Activated T-cell treated with anti-CD3 and anti-CD28 coated beads, Interleukin-2, amount 50 U/mL, for 72 hours (primary cell): ENCODE results near the gene CST6. TPM values are rescaled to one million over a fixed set of nuclear protein-coding genes. Genes with fewer than 3 reads are reported as not detected.

Source experiments
- ATAC-seq, 2 donors: fragments of 150-1000 bp; cut with Tn5 transposase; replicated peaks in 1 of 2; 2 replicates each; pipeline ENCODE4 v1.10.0; 2021; ENCODE audit warnings: moderate library complexity in 2 of 2, mild to moderate bottlenecking in 1 of 2
- DNase-seq, 2 donors: peaks; one replicate each; pipeline ENCODE4 v3.0.0; 2021 to 2022; ENCODE audit warnings: mixed read lengths in 1 of 2
- H3K27ac Mint-ChIP-seq: one replicate; pipeline ENCODE4 v1.8.0; 2022; ENCODE audit warnings: mild to moderate bottlenecking, moderate library complexity, mixed read lengths
- H3K27me3 Mint-ChIP-seq: one replicate; pipeline ENCODE4 v1.8.0; 2022; ENCODE audit warnings: low read depth, mixed read lengths
- H3K36me3 Mint-ChIP-seq, 2 donors: one replicate each; pipeline ENCODE4 v1.8.0; 2022; ENCODE audit warnings: mixed read lengths in 2 of 2, mild to moderate bottlenecking in 1 of 2; ENCODE audit not compliant: insufficient read depth in 2 of 2
- H3K4me1 Mint-ChIP-seq: one replicate; pipeline ENCODE4 v1.8.0; 2022; ENCODE audit warnings: low read depth, mixed read lengths
- H3K4me3 Mint-ChIP-seq, 2 donors: one replicate each; pipeline ENCODE4 v1.8.0; 2022; ENCODE audit warnings: mild to moderate bottlenecking in 2 of 2, mixed read lengths in 2 of 2, moderate library complexity in 2 of 2
- H3K9me3 Mint-ChIP-seq, 2 donors: one replicate each; pipeline ENCODE4 v1.8.0; 2022; ENCODE audit warnings: mixed read lengths in 2 of 2
- total RNA-seq, 2 donors: library from RNA; stranded (reverse); gene quantifications; one replicate each; pipeline ENCODE4 v1.2.3, GENCODE V29; 2022

The CST6 gene
- total RNA-seq, 2 donors from 2014 or later = 0.34 to 0.79 TPM

DNA sequence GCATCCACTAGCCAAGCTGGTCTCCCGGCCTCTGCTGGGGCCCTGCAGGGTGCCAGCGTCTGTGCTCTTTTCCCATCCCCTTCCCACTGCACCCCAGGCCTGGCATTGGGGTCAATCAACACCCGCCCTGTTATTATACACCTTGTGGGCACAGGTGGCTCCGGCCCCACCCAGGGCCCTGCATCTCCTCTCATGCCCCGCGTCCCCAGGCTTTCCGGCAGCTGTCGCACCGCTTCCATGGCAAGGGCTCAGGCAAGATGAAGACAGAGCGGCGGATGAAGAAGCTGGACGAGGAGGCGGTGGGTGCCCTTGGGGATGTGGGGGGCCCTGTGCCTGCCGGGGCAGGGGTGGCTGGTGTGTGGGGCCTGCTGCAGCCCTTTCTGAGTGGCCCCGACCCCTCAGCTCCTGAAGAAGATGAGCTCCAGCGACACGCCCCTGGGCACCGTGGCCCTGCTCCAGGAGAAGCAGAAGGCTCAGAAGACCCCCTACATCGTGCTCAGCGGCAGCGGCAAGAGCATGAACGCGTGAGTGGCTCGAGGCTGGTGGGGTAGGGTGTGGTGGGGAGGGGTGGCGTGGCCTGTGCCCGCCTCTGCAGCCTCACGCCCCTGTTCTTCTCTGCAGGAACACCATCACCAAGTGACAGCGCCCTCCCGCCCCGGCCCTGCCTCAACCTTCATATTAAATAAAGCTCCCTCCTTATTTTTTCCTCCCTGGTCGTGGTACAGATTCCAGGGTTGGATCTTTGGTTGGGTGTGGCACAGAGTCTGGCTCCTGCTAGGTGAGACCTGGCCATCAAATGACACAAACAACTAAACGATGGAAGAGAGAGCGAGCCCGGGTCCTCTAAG, 33.2 kb upstream of the CST6 start:
- Mint-ChIP-seq H3K4me3 (no peak overlapping the region), H3K27me3 (no peaks in the 10 kb centered on the region), H3K4me1 (peaks cover 5% of the 10 kb centered on the region), H3K27ac (peak overlapping the region; percentile 33), H3K9me3 (no peaks in the 10 kb centered on the region), H3K36me3 (peaks cover 1 to 12% of the 10 kb centered on the region in 2 donors)
- DNase-seq = no peak
- no peak for ATAC-seq

DNA sequence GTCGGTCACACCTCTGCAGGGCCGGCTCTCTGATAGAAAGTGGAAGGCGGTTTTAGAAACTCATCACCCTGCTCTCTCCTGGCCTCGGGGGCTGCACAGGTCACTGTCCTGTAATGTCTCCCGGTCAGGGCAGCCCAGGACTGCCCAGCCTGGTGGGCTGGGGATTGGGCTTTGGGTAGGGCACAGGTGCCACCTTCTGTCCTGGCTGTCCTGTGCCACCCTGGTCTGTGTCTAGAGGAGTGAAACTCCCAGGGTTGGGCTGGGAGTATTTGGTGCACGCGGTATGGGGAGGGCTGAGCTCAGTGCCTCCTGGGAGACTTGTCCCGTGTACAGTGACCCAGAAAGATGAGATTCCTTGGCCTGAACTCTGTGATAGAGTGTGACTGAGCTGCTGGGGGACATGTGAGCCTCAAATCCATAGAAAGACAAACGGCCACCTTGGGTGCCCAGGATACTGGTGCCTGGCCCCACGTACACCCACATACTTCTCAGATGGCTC, 32.5 kb upstream of the CST6 start:
- Mint-ChIP-seq H3K4me1 (peaks cover 5% of the 10 kb centered on the region), H3K27me3 (no peaks in the 10 kb centered on the region), H3K27ac (peak overlapping the region; percentile 33), H3K9me3 (no peaks in the 10 kb centered on the region), H3K4me3 (no peak overlapping the region), H3K36me3 (peaks cover 1 to 11% of the 10 kb centered on the region in 2 donors)
- DNase-seq = no peak
- ATAC-seq = no peak

- no peak for DNase-seq
- Mint-ChIP-seq H3K27me3 (no peaks in the 10 kb centered on the region), H3K4me3 (no peak overlapping the region), H3K4me1 (no peaks in the 10 kb centered on the region), H3K27ac (no peak overlapping the region), H3K9me3 (no peaks in the 10 kb centered on the region), H3K36me3 (peaks cover 1 to 5% of the 10 kb centered on the region in 2 donors)
- ATAC-seq = no peak
These were observed 30.6 kb upstream of the CST6 start for GRCh38 chr11:65981101-65981740.

DNA sequence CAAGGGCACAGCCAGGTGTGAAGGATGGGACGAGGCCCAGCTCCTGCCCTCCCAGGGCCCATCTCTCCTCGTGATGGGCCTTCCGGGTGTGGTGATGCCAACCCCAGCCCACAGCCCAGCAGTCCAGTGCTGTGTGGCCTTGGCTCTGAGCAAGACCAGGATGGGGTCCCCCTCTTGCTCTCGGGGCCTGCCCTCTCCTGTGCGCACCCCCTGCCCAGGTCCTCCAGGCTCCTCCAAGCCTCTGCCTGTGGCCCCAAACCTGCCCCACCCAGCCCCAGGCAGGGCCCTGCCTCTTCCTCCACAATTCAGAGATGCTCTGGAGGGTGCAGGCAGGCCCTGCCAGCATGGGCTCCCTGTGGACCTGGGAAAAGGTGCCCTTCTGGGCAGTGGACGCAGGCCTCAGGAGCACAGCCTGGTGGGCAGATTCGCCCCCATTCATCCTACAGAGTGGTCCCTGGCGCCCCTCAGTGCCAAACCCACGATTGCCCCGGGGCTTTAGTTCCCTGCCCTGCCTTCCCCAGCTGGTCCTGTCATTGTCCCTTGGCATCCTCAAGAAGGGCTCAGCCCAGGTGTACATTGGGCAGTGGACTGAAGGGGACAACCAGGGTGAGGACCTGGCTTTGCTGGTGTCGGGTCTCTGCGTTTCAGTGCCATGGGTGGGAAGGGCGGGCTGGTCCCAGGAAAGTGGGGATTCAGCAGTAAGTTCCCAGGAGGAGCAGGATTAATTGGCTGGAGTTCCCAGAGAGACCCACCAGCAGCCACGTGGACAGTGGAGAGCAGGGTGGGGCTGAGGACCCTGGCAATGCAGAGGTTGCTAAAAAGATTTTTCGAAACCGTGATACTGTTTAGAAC, 29.6 kb upstream of the CST6 start:
- H3K9me3 Mint-ChIP-seq = no peaks in the 10 kb centered on the region
- H3K36me3 Mint-ChIP-seq = peaks cover 1 to 4% of the 10 kb centered on the region in 2 donors
- DNase-seq (no peak), ATAC-seq (peak in 1 of 2 donors; percentile 9)
- no peaks in the 10 kb centered on the region for H3K27me3 Mint-ChIP-seq
- no peak overlapping the region for H3K4me3 Mint-ChIP-seq
- no peaks in the 10 kb centered on the region for H3K4me1 Mint-ChIP-seq
- no peak overlapping the region for H3K27ac Mint-ChIP-seq

DNA sequence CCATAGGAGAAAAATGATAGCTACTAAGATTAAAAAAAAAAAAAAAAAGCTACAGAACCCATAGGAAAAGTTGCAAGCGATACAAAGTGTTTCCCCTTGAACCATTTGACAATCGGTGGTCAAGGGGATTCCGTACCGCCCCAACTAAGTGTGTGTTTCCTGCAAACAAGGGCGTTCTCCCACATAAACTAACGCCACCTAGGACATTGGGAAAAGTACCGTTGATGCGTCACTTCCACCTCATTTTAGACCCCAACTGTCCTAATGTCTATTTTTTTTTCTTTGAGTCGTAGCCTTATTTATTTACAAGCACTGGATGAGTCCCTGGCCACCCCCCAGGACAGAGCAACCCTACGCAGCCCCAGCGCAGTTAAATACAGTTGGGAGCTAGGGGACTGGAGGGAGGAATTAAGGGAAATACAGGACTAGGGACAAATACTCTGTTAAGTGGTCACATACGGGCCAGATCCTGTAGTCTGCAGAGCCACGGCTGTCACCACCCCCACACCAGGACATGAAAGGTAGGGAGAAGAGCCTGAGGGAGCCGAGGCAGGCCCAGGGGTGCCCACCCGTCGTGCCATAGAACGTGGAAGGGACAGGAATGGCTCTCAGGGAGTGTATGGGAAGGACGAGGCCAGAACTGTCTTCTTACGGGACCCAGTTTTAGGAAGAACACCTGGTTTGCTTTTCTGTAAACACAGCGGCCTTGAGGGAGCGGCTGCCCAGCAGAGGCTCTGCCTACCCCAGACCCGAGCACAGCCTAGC, 28.8 kb upstream of the CST6 start:
- H3K36me3 Mint-ChIP-seq = peaks cover 0 to 3% of the 10 kb centered on the region in 2 donors
- ATAC-seq (no peak), DNase-seq (no peak)
- no peak overlapping the region for H3K27ac Mint-ChIP-seq
- no peaks in the 10 kb centered on the region for H3K27me3 Mint-ChIP-seq
- no peaks in the 10 kb centered on the region for H3K4me1 Mint-ChIP-seq
- no peaks in the 10 kb centered on the region for H3K9me3 Mint-ChIP-seq
- no peak overlapping the region for H3K4me3 Mint-ChIP-seq

DNA sequence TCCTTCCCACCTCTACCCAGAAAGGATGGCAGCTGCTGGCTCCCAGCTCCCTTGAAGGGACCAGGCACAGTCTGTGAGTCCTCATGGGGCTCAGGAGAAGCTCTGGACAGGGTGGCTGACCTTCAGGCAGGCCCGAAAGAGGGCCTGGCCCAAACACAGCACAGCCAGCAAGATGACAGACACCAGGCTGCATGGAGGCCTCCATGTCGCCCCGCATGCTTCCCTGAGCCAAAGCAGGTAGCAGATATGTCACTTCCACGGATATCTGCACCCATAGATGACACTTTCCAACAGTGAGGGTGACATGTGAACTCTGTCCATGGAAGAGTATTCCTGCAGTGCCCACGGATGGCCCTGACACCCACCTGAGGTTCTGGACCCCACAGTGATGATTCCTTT, 28.2 kb upstream of the CST6 start:
- Mint-ChIP-seq H3K9me3 (no peaks in the 10 kb centered on the region), H3K27me3 (no peaks in the 10 kb centered on the region), H3K4me1 (no peaks in the 10 kb centered on the region), H3K36me3 (peaks cover 0 to 3% of the 10 kb centered on the region in 2 donors), H3K27ac (no peak overlapping the region), H3K4me3 (no peak overlapping the region)
- DNase-seq (no peak), ATAC-seq (no peak)

DNA sequence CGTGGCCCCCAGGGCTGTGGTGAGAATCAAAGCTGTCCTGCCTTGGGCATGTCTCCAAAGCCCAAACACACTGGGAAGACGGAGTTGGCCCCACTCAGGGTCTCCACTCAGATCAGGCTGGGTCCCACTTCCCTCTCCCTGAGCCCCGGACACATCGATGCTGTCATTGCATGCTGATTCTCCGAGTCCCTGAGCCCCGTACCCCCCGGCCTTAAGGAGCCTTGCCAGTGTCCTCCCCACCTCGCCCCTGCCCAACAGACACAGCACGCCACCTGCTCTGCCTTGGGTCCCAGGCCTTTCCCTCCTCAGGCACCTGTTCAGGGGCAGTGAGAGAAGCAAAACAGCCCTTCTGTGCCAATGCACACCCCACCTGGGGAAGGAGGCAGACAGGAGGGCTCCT, 24.5 kb upstream of the CST6 start:
- Mint-ChIP-seq H3K27me3 (no peaks in the 10 kb centered on the region), H3K4me3 (no peak overlapping the region), H3K4me1 (no peaks in the 10 kb centered on the region), H3K9me3 (no peaks in the 10 kb centered on the region), H3K27ac (no peak overlapping the region), H3K36me3 (peaks cover 0 to 3% of the 10 kb centered on the region in 2 donors)
- DNase-seq (no peak), ATAC-seq (no peak)

DNA sequence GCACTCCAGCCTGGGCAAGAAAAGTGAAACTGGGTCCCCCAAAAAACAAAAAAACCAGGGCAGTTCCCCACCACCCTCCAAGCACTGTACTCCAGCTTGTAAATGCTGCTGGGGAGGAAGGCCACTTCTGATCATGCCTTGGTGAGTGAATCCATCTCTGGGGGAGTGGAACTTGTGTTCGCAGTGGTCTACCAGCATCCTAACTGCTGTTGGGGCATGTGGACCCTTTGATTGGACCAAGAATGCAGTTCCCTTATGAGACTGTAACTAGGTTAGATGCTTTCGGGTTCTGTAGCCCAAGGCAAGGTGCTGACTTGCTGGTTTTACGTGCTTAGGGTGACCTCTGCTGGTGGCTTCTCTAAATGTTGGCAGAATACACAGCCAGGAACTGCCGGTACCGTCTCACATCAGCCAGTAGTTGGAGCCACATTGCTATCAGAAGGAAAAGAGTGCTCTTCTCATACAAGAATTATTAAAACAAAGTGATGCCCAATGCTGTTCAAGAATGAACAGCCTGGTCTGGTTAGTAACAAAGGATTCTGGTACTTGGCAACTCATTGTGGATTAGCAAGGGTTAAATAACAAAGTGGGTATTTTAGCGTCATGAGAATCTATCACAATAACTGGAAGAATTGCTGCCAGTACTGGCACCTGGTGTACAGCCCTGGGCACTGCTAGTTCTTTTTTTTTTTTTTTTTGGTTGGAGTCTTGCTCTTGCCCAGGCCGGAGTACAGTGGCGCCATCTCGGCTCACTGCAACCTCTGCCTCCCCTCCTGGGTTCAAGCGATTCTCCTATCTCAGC, 22.8 kb upstream of the CST6 start:
- H3K9me3 Mint-ChIP-seq = no peaks in the 10 kb centered on the region
- ATAC-seq (peak; percentile 98 to 99), DNase-seq (peak; percentile 89 to 91)
- peaks cover 0 to 3% of the 10 kb centered on the region in 2 donors for H3K36me3 Mint-ChIP-seq
- no peaks in the 10 kb centered on the region for H3K27me3 Mint-ChIP-seq
- no peak overlapping the region for H3K4me3 Mint-ChIP-seq
- H3K27ac Mint-ChIP-seq = peak overlapping the region; percentile 74
- no peaks in the 10 kb centered on the region for H3K4me1 Mint-ChIP-seq

DNA sequence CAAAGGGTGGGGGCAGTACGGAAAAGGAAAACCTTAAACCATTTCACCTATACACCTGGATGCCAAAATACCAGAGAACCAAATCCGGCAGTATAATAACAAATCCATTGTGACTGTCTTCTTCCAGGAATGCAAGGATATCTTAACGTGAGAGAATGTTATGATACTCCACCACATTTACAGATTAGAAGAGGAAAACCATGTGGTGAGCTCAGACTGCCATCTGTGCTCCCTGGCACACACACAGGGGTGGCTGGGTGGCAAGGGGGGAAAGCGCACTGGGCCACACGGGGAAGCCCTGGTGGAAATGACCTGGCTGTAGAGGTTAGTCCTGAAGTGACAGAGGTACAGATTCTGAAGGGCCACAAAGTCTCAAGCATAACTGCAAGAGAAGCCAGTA, 19.8 kb upstream of the CST6 start:
- Mint-ChIP-seq H3K4me1 (no peaks in the 10 kb centered on the region), H3K4me3 (no peak overlapping the region), H3K27me3 (no peaks in the 10 kb centered on the region), H3K36me3 (peaks cover 3% of the 10 kb centered on the region in 2 donors), H3K9me3 (no peaks in the 10 kb centered on the region), H3K27ac (no peak overlapping the region)
- ATAC-seq = no peak
- DNase-seq = no peak

- ATAC-seq = no peak
- Mint-ChIP-seq H3K36me3 (peaks cover 8 to 26% of the 10 kb centered on the region in 2 donors), H3K9me3 (no peaks in the 10 kb centered on the region), H3K4me3 (no peak overlapping the region), H3K27ac (no peak overlapping the region), H3K4me1 (peaks cover 27% of the 10 kb centered on the region), H3K27me3 (no peaks in the 10 kb centered on the region)
- no peak for DNase-seq
These were observed 14.5 kb upstream of the CST6 start for GRCh38 chr11:65997286-65997685.

- ATAC-seq = peak; percentile 91 to 95
- Mint-ChIP-seq H3K9me3 (no peaks in the 10 kb centered on the region), H3K4me1 (peaks cover 42% of the 10 kb centered on the region), H3K36me3 (peaks cover 8 to 29% of the 10 kb centered on the region in 2 donors), H3K27ac (peak within 1 kb of the TSS; percentile 98), H3K27me3 (no peaks in the 10 kb centered on the region), H3K4me3 (peak within 1 kb of the TSS; percentile 95 to 99)
- DNase-seq = peak; percentile 93 to 95
These were observed 9.7 kb upstream of the CST6 start, which contains the start of the genes BANF1 and EIF1AD for GRCh38 chr11:66001942-66002647. Gene BANF1 (plus strand): TSS chr11:66002503. CDS start chr11:66003251, 748 bp downstream. Gene EIF1AD (minus strand): TSS chr11:66002157. CDS start chr11:66000389, 1,768 bp downstream.
